Urinary bladder (tissue), 4 donors: ENCODE results near the gene SSRP1. TPM values are rescaled to one million over a fixed set of nuclear protein-coding genes. Genes with fewer than 3 reads are reported as not detected.
"Not testable (repeated sequence)": the region's sequence is repeated elsewhere in the genome, so short reads cannot be mapped to it uniquely, and the experiment has no call there.

ENCODE experiments used
- DNase-seq: peaks from one replicate; pipeline ENCODE4 v3.0.0-alpha.2; 2015; ENCODE audit errors: extremely low spot score
- H3K27ac ChIP-seq: one replicate; pipeline ENCODE4 v1.5.1; 2013; ENCODE audit warnings: low read depth, mild to moderate bottlenecking, moderate library complexity
- H3K36me3 ChIP-seq: one replicate; pipeline ENCODE4 v1.6.1; 2013; ENCODE audit warnings: mild to moderate bottlenecking, moderate library complexity; ENCODE audit not compliant: insufficient read depth
- H3K4me1 ChIP-seq: one replicate; pipeline ENCODE4 v1.6.1; 2013; ENCODE audit warnings: mild to moderate bottlenecking, moderate library complexity; ENCODE audit not compliant: insufficient read depth
- H3K4me3 ChIP-seq: one replicate; pipeline ENCODE4 v1.5.1; 2013; ENCODE audit warnings: low read depth, low read length
- WGBS: extraction: QIAGEN DNeasy Blood & Tissue Kit; methylation state at CpG from one replicate; pipeline ENCODE4 v1.1.7; 2013; 5-methylcytosine and 5-hydroxymethylcytosine counted together
- polyA plus RNA-seq: library from polyadenylated mRNA; stranded (reverse); fragments of 200-250 nt; gene quantifications from one replicate; pipeline ENCODE4 v1.2.3, GENCODE V29; 2013
- total RNA-seq: library from RNA; depleted of rRNA; stranded (reverse); fragments of >200 nt; gene quantifications from one replicate; pipeline ENCODE4 v1.2.3, GENCODE V29; 2014
- donor health status: healthy with polysubstance abuse.
- donor health status: healthy.

SSRP1 gene
- total and polyA plus RNA-seq, 2 donors, result 32.3 to 79.4 TPM

DNA sequence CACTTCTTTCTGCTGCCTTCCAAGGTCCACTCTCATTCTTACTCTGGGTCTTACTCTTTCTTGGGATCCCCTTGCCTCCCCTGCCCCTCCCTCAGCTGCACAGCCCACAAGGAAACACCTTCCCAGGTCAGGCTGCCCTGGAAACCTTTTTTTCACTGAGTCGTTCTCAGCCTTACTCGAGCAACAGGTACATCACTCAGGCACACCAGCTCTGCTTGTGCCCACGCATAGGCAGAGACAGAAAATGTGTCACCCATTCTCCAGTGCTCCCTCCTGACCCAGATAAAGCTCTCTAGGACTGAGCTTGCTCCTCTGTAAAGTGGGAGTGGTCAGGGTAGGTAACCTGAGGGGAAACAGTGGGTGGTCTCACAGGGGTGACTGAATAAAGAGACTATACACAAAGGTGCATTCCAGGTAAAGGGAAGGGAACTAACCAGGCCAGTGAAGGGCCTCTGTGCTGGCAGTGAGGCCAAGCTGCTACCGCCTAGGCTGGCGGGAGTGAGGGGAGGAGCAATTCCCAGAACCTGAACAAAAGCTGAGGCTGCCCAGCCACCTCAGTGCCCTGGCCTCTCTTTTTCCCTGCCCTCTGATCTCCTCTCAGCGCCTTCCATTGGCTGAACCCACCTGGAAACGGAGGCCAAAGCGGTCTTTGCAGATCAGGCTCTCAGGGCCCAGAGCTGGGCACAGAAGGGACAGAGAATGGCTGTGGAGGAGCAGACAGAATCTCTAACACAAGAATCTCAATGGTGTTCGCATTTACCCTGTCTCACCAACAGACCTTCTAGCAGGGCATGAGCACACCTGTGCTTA lies 29.4 kb upstream of the SSRP1 start:
- H3K27ac ChIP-seq, result no peak overlapping the region
- no peak overlapping the region for H3K4me3 ChIP-seq
- H3K36me3 ChIP-seq, result no peaks in the 10 kb centered on the region
- no peaks in the 10 kb centered on the region for H3K4me1 ChIP-seq
- 67% methylated on average over 9 of the region's 9 CpGs for WGBS
- DNase-seq, result no peak

DNA sequence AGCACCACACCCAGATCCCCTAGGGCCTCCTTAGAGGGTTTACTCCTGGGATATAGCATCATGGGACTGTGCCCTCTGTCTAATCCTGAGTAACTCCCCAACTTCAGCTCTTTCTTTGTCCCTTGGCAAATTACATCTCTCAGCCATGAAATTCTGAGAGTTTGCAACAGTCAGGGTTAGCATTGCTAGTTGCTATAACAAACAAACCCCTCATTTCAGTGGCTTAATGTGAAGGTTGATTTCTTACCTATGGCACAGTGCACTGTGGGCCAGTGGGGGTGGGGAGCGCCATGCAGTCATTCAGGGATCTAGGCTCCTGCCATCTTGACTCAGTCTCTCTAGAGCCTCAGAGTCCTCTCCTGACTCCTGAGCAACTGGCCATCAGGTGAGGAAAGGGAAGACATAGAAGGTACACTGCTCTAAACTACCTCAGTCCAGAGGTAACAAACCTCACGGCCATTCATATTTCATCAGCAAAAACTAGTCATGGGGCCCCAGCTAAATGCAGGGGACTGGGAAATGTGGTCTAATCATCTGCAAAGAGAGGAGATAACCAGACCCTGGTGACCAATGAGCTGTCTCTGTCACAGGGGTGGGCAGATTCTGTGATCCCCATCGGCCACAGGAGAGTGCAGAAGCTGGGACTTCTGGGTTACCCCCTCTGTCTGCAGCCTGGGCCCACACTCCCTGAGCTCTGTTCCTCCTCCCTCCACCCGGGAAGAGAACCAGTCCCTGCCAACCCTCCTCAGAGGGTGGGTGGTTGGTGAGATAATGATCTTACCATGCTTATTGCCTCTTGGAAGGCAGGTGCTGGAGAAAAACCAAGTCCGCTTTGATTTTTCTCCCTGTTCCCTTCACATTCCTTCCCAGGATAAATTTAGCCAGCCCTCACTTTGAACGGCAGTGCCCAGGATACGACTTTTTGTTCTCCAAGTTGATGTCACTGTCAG lies 27.7 kb upstream of the SSRP1 start:
- H3K4me3 ChIP-seq, result no peak overlapping the region
- no peaks in the 10 kb centered on the region for H3K4me1 ChIP-seq
- H3K27ac ChIP-seq, result no peak overlapping the region
- H3K36me3 ChIP-seq, result no peaks in the 10 kb centered on the region
- DNase-seq, result no peak
- 67% methylated on average over 7 of the region's 7 CpGs for WGBS

DNA sequence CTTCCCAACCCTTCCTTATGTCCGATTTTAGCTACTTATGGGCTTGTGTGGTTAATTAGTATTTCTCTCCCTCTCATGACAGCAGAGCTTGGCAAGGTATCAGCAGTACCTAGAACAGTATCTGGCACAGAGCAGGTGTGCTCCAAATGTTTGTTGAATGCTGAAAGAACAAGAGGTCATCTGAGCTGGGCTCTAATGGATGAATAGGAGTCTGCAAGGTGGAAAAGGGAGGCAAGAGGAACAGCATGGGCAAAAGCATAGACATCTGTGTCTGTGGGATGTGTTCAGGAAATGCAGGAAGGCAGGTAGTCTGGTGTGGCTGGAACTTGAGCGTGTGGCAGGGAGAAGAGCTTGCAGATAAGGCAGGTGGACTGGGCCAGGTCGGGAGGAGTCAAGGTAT lies 26.2 kb upstream of the SSRP1 start:
- no peaks in the 10 kb centered on the region for H3K4me1 ChIP-seq
- H3K27ac ChIP-seq, result no peak overlapping the region
- no peak overlapping the region for H3K4me3 ChIP-seq
- no peaks in the 10 kb centered on the region for H3K36me3 ChIP-seq
- DNase-seq, result no peak
- 88% methylated on average over 3 of the region's 3 CpGs for WGBS

DNA sequence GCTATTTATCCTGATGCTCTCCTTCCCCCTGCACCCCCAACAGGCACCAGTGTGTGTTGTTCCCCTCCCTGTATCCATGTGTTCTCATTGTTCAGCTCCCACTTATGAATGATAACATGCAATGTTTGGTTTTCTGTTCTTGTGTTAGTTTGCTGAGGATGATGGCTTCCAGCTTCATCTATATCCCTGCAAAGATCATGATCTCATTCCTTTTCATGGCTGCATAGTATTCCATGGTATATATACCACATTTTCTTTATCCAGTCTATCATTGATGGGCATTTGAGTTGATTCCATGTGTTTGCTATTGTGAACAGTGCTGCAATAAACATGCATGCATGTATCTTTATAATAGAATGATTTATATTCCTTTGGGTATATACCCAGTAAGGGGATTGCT lies 25.7 kb upstream of the SSRP1 start:
- DNase-seq, H3K36me3 ChIP-seq, H3K27ac ChIP-seq, H3K4me3 ChIP-seq, H3K4me1 ChIP-seq: not testable (repeated sequence)

DNA sequence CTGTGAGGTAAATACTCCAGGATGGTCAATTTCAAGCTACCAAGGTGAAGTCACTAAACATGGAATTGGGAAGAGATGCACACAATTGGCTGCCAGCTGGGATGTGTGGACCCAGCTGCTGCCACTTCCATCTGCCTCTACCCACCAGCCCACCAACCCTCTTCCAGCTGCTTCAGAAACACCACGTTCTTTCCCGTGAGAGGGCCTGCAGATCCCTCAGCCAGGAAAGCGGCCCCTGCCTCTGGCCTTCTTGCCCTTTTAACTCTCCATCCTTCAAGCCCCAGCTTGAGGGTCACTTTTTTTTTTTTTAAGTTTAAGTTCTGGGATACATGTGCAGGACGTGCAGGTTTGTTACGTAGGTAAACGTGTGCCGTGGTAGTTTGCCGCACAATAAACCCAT lies 25.3 kb upstream of the SSRP1 start:
- DNase-seq, result no peak
- WGBS, result 93% methylated on average over 8 of the region's 8 CpGs
- Histone ChIP-seq H3K4me1 (no peaks in the 10 kb centered on the region), H3K4me3 (no peak overlapping the region), H3K27ac (no peak overlapping the region), H3K36me3 (no peaks in the 10 kb centered on the region)

DNA sequence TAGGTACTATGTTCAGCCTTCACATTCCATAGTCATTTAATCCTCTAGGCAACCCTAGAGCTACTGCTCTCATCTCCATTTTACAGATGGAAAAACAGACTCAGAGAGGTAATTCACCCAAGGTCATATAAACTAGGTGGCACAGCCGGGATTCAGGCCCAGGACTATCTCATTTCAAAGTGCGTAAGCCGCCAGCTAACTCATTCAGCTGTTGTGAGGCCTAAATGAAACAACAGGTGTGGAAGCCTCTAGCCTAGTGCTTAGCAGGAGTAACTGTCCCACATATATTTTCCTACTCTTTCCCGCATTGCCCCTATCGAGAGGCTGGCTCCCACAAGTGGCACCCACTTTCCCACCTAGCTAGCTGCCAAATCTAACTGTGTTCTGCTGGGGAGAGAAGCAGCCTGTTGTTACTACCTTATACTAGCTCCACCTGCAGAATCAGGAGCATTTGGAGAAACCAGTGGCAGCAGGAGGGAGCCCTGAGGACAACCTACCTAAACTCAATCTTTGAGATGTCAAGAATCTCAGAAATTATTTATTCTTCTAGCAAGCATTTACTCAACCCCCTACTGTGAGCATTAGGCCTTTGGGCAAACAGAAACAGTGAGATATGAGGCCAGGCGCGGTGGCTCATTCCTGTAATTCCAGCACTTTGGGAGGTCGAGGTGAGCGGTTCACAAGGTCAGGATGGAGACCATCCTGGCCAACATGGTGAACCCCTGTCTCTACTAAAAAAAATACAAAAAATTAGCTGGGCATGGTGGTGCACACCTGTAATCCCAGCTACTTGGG lies 24.4 kb upstream of the SSRP1 start:
- DNase-seq, result no peak
- H3K4me3 ChIP-seq, result no peak overlapping the region

DNA sequence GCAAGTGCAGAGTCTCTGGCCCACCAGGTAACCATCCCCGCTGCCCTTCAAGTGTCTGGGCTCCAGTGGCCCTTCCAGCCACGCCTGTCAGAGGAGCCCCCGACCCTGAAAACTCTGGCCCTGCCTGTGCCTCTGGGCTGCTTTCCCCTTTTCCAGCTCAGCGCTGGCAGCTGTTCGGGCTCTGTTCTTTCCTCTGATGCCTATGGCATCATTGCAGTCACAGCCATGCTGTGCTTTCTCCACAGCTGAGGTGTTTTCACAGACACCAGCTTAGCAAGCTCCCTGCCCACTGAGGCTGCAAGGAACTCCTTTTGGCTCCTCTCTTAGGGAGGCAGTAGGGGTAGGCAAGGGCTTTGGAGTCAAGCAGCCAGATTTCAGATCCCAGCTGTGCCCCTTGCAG lies 23.7 kb upstream of the SSRP1 start:
- no peak for DNase-seq
- WGBS, result 84% methylated on average over 5 of the region's 5 CpGs
- Histone ChIP-seq H3K36me3 (no peaks in the 10 kb centered on the region), H3K4me1 (no peaks in the 10 kb centered on the region), H3K4me3 (no peak overlapping the region), H3K27ac (no peak overlapping the region)

More for the DNA sequence above, 24.4 kb upstream of the SSRP1 start:
- Histone ChIP-seq H3K4me1 (no peaks in the 10 kb centered on the region), H3K36me3 (no peaks in the 10 kb centered on the region), H3K27ac (no peak overlapping the region)
- WGBS, result 91% methylated on average over 9 of the region's 9 CpGs

DNA sequence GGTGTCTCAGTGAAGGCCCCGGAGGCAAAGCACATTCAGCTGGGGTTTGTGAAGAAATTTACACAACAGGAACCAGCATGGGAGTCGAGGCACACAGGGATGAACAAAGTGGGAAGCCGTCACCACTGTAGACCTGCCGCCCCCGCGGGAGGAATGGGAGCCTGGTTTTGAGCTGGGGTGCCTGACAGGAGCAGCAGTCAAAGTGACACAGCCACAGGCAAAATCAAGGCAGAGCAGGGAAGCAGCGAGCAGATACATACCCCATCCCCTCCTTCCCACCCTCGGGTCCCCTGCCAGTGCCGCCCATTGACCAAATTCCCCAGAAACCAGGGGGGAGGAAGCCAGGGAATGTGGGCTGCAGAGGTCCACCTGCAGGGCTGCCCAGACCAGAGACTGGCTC lies 23.3 kb upstream of the SSRP1 start:
- DNase-seq, result no peak
- no peaks in the 10 kb centered on the region for H3K36me3 ChIP-seq
- no peaks in the 10 kb centered on the region for H3K4me1 ChIP-seq
- H3K4me3 ChIP-seq, result no peak overlapping the region
- WGBS, result 77% methylated on average over 9 of the region's 9 CpGs
- no peak overlapping the region for H3K27ac ChIP-seq

DNA sequence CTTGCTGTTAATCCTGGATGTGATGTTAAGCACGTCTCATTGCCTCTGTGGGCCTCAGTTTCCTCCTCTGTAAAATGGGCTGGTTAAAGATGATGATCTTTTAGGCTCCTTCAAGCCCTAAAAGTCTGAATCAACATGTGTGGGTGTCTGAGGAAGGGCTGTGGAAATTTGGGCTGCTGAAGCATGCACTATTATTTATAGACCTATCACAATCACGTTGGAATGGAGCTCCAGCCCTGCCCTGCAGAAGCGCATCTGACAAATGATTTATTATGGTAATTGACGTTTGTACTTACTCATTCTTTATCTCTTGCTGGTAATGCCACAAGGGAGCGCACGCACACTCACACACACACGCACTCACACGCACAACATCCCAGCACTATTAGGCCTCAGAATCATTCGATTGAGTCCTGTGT lies 22.9 kb upstream of the SSRP1 start:
- no peak for DNase-seq
- Histone ChIP-seq H3K4me1 (no peaks in the 10 kb centered on the region), H3K36me3 (no peaks in the 10 kb centered on the region), H3K4me3 (no peak overlapping the region), H3K27ac (no peak overlapping the region)
- 70% methylated on average over 9 of the region's 9 CpGs for WGBS

DNA sequence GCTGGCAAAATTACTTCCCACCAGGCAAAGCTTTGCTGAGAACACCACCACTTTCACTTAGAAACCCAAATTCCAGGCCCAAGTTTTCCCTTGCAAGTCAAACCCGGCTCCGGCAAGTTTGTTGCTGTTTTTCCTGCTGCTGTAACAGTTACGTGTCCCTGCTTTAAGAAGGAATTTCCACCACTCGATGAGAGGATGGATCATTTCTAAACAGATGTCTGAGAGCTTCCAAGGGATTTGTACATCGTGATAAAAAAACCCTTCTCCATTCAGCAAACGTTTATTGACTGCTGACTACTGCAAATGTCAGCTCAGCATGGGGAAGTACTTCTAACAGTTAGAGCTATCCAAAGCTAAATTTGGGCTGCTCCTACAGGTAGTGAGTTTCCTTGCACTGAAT lies 22.2 kb upstream of the SSRP1 start:
- Histone ChIP-seq H3K36me3 (no peaks in the 10 kb centered on the region), H3K27ac (no peak overlapping the region), H3K4me3 (no peak overlapping the region), H3K4me1 (no peaks in the 10 kb centered on the region)
- 16% methylated on average over 6 of the region's 6 CpGs for WGBS
- DNase-seq, result no peak

DNA sequence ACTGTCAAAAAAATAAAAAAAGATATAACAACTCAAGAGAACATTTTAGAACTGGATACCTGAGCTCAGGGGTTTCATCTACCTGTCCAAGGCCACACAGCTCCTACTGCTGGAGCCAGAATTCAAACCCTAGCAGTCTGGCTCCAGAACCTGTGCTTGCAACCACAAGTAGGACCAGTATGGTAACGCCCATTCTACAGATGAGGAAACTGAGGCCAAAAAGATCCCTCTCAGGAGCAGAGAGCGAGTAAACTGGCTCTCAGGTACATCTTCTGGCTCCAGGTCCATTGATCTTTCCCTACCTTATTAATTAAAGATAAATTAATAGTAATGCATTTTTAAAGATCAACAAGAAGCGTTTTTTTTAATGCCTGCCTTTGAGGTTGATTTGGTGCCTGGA lies 21.6 kb upstream of the SSRP1 start:
- no peak overlapping the region for H3K27ac ChIP-seq
- DNase-seq, result no peak
- 83% methylated on average over 3 of the region's 3 CpGs for WGBS

DNA sequence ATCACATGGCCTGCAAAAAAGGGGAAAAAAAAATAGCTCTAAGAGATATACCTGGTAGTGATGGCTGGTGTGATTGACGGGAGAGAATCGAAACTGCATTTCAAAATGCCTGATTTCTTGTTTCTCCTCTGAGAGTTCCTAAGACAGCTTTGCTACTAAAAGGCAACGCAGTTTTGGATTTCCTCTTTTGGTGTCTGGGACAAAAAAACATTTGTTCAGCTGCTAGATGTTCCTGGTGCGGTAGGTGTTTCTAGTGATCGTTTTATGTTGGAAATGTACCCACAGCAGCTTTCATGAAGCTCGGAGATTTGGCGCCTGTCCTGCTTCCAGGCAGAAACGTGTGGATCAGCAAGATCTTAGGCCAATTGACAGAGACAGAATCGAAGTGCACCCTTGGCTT lies 20.6 kb upstream of the SSRP1 start:
- DNase-seq, result no peak
- Histone ChIP-seq H3K4me3 (no peak overlapping the region), H3K27ac (no peak overlapping the region), H3K36me3 (no peaks in the 10 kb centered on the region), H3K4me1 (no peaks in the 10 kb centered on the region)
- 76% methylated on average over 9 of the region's 9 CpGs for WGBS

More for the DNA sequence above, 21.6 kb upstream of the SSRP1 start:
- H3K4me1 ChIP-seq, result no peaks in the 10 kb centered on the region
- H3K4me3 ChIP-seq, result no peak overlapping the region
- no peaks in the 10 kb centered on the region for H3K36me3 ChIP-seq

DNA sequence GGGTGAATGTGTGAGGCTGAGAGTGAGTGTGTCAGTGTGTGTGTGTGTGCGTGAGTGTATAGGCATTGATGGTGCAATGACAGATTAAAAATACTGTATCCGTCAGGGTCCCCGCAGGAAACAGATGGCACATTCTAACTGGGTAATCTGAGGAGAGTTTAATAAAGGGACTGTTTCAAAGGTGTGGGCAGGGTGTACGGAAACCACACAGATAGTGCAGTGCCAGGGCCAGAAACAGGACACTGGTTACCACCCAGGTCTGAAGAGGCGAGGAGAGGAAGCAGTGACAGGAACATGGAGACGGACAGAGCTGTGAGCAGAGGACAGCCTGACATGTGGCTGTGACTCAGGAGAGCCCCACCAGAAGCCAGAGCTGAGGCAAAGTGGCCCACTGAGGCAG lies 19.0 kb upstream of the SSRP1 start:
- Histone ChIP-seq H3K36me3 (no peaks in the 10 kb centered on the region), H3K4me1 (no peaks in the 10 kb centered on the region), H3K27ac (no peak overlapping the region), H3K4me3 (no peak overlapping the region)
- DNase-seq, result no peak
- 90% methylated on average over 6 of the region's 6 CpGs for WGBS
